HCT116 (cell line): ENCODE results near the gene SEC16B. TPM values are rescaled to one million over a fixed set of nuclear protein-coding genes. Genes with fewer than 3 reads are reported as not detected.

Experiments
- ATAC-seq: fragments of 200-7000 bp; cut with Tn5 transposase; 2 replicates; pipeline ENCODE4 v1.9.1; 2020; ENCODE audit warnings: mild to moderate bottlenecking, moderate library complexity
- BruUV-seq: library from RNA; stranded (reverse); fragments of 400-500 nt; replicated peaks from 2 replicates; lab custom pipeline; 2021; lab: Mats Ljungman, UMichigan
- CTCF ChIA-PET: fragments of 300-600 bp; sonication (Branson Sonifier 250); formaldehyde crosslinking; loops from one replicate; lab custom pipeline; 2021; ENCODE audit warnings: antibody characterized with exemption; lab: Charles Lee
- POLR2A ChIA-PET: fragments of 300-600, 350-600 bp; sonication (Branson Sonifier 250); formaldehyde crosslinking; loops from one replicate; lab custom pipeline; 2021; ENCODE audit warnings: antibody characterized with exemption; lab: Charles Lee
- RAD21 ChIA-PET, 2 experiments: fragments of 300-600 bp; sonication (Branson Sonifier 250); formaldehyde crosslinking; loops; one replicate each; lab custom pipeline; 2023; ENCODE audit warnings: low total read pairs in 2 of 2; ENCODE audit not compliant: uncharacterized antibody in 2 of 2, unreplicated experiment in 2 of 2, low non-redundant PET in 1 of 2; lab: Charles Lee
- DNase-seq: peaks from one replicate; pipeline ENCODE4 v3.0.0-alpha.2; 2010; ENCODE audit warnings: low read depth, low spot score
- H2AFZ ChIP-seq: fragments of 200-600 bp; shearing (Covaris generic), sonication (generic); 2 replicates; pipeline ENCODE4 v1.6.1; 2017; ENCODE audit warnings: low read depth, mixed run types, mixed read lengths, antibody characterized with exemption, low read length; ENCODE audit not compliant: poor library complexity, severe bottlenecking
- H3K27ac ChIP-seq: 2 replicates; pipeline ENCODE4 v1.5.1; 2012; ENCODE audit warnings: low read depth, low read length
- H3K27me3 ChIP-seq: fragments of 200-600 bp; sonication (generic); 2 replicates; pipeline ENCODE4 v1.6.1; 2016; ENCODE audit warnings: mixed run types, low read length, mixed read lengths; ENCODE audit not compliant: insufficient read depth
- H3K36me3 ChIP-seq, 2 experiments: fragments of 200-500 bp in 1 of 2; fragments of 200-600 bp in 1 of 2; sonication (Bioruptor generic) in 1 of 2; sonication (generic) in 1 of 2; 2 replicates each; pipeline versions ENCODE4 v1.5.1 to v1.6.1; 2014 to 2016; ENCODE audit warnings: low read length in 2 of 2, inconsistent platforms in 1 of 2, mixed read lengths in 1 of 2, mixed run types in 1 of 2; ENCODE audit not compliant: insufficient read depth in 2 of 2, control insufficient read depth in 1 of 2
- H3K4me1 ChIP-seq, 2 experiments: fragments of 200-600 bp in 1 of 2; sonication (generic) in 1 of 2; 2 replicates each; pipeline versions ENCODE4 v1.5.1 to v1.6.1; 2012 to 2017; ENCODE audit warnings: low read length in 2 of 2, inconsistent platforms in 1 of 2, mild to moderate bottlenecking in 1 of 2, mixed read lengths in 1 of 2, mixed run types in 1 of 2, moderate library complexity in 1 of 2; ENCODE audit not compliant: insufficient read depth in 2 of 2, control insufficient read depth in 1 of 2
- H3K4me2 ChIP-seq: fragments of 200-600 bp; sonication (generic); 2 replicates; pipeline ENCODE4 v1.6.1; 2017; ENCODE audit warnings: mixed run types, low read length, mixed read lengths
- H3K4me3 ChIP-seq, 2 experiments: fragments of 200-600 bp in 1 of 2; sonication (generic) in 1 of 2; replicated peaks in 1 of 2; 2 replicates each; pipeline ENCODE4 v1.5.1; 2011 to 2016; ENCODE audit warnings: low read length in 2 of 2, control low read depth in 1 of 2, low read depth in 1 of 2, mild to moderate bottlenecking in 1 of 2, mixed read lengths in 1 of 2, mixed run types in 1 of 2
- H3K79me2 ChIP-seq: fragments of 200-600 bp; sonication (generic); 2 replicates; pipeline ENCODE4 v1.6.1; 2017; ENCODE audit warnings: mild to moderate bottlenecking, mixed run types, low read length, moderate library complexity, mixed read lengths; ENCODE audit not compliant: insufficient read depth
- H3K9ac ChIP-seq: fragments of 200-600 bp; sonication (generic); 2 replicates; pipeline ENCODE4 v1.6.1; 2016; ENCODE audit warnings: low read length, mixed read lengths
- H3K9me2 ChIP-seq: fragments of 200-600 bp; sonication (generic), shearing (Covaris generic); 2 replicates; pipeline ENCODE4 v1.6.1; 2017; ENCODE audit warnings: mixed run types, mild to moderate bottlenecking, moderate library complexity; ENCODE audit not compliant: insufficient read depth
- H3K9me3 ChIP-seq, 2 experiments: fragments of 200-500 bp in 1 of 2; fragments of 200-600 bp in 1 of 2; sonication (Bioruptor generic) in 1 of 2; sonication (generic) in 1 of 2; 2 replicates each; pipeline ENCODE4 v1.6.1; 2014 to 2017; ENCODE audit warnings: low read length in 2 of 2, mixed read lengths in 2 of 2, inconsistent platforms in 1 of 2, low read depth in 1 of 2, mild to moderate bottlenecking in 1 of 2, mixed run types in 1 of 2, moderate library complexity in 1 of 2; ENCODE audit not compliant: control insufficient read depth in 1 of 2, insufficient read depth in 1 of 2
- H4K20me1 ChIP-seq: fragments of 200-600 bp; sonication (generic), shearing (Covaris generic); 2 replicates; pipeline ENCODE4 v1.6.1; 2017; ENCODE audit warnings: mixed run types, mild to moderate bottlenecking, moderate library complexity; ENCODE audit not compliant: insufficient read depth
- CEBPB ChIP-seq: IDR thresholded peaks from 2 replicates; pipeline ENCODE4 v1.6.1; 2012; ENCODE audit warnings: low read depth
- ELF1 ChIP-seq: IDR thresholded peaks from 2 replicates; pipeline ENCODE4 v1.6.1; 2012; ENCODE audit warnings: low read depth, borderline replicate concordance
- EZH2 ChIP-seq: fragments of 200-600 bp; sonication (generic); IDR thresholded peaks from 2 replicates; pipeline ENCODE4 v1.6.1; 2017; ENCODE audit warnings: antibody characterized with exemption, mixed run types
- POLR2A ChIP-seq: IDR thresholded peaks from 2 replicates; pipeline ENCODE4 v1.7.0; 2011; ENCODE audit warnings: borderline replicate concordance; ENCODE audit not compliant: insufficient read depth, insufficient read length; ENCODE audit errors: extremely low read depth
- SRF ChIP-seq: IDR thresholded peaks from 2 replicates; pipeline ENCODE4 v1.6.1; 2012; ENCODE audit warnings: low read depth
- TCF7L2 ChIP-seq: IDR thresholded peaks from 2 replicates; pipeline ENCODE4 v1.7.0; 2011; ENCODE audit warnings: borderline replicate concordance, inconsistent platforms; ENCODE audit not compliant: insufficient read depth, insufficient read length; ENCODE audit errors: extremely low read depth
- ZFX ChIP-seq: fragments of 450-650 bp; IDR thresholded peaks from 2 replicates; pipeline ENCODE4 v1.6.1; 2017
- intact Hi-C: fragments of 100-400 bp; cut with micrococcal nuclease; formaldehyde crosslinking; loops from 2 replicates; pipeline ENCODE4 v1.10.0; 2022
- total RNA-seq: library from RNA; stranded (reverse); gene quantifications from one replicate; pipeline ENCODE4 v1.2.1, GENCODE V29; 2021; ENCODE audit not compliant: unreplicated experiment
- TF ChIP-seq, protein P1 (sequence below): IDR thresholded peaks from 2 replicates; pipeline ENCODE4 v1.6.1; 2012
- TF ChIP-seq, protein P2 (sequence below): IDR thresholded peaks from 2 replicates; pipeline ENCODE4 v1.6.1; 2012
- TF ChIP-seq, protein P3 (sequence below), 3 experiments: fragments of 200-600 bp in 1 of 3; sonication (generic) in 1 of 3; IDR thresholded peaks in 2 of 3; conservative IDR thresholded peaks in 1 of 3; 2 replicates each; pipeline ENCODE4 v1.5.1; 2012 to 2017; ENCODE audit warnings: low read depth in 2 of 3, low read length in 2 of 3, antibody characterized with exemption in 1 of 3, borderline replicate concordance in 1 of 3, control low read depth in 1 of 3, mild to moderate bottlenecking in 1 of 3, mixed read lengths in 1 of 3, mixed run types in 1 of 3, moderate library complexity in 1 of 3; ENCODE audit not compliant: insufficient read depth in 1 of 3
- TF ChIP-seq, protein P4 (sequence below): IDR thresholded peaks from 2 replicates; pipeline ENCODE4 v1.6.1; 2011; ENCODE audit warnings: mild to moderate bottlenecking, low read length, moderate library complexity; ENCODE audit not compliant: insufficient replicate concordance; ENCODE audit errors: extremely low read depth
- TF ChIP-seq, protein P5 (sequence below): IDR thresholded peaks from 2 replicates; pipeline ENCODE4 v1.6.1; 2012; ENCODE audit warnings: low read depth

SEC16B gene
- total RNA-seq, 1 experiment from 2014 or later = 1.2 TPM

DNA sequence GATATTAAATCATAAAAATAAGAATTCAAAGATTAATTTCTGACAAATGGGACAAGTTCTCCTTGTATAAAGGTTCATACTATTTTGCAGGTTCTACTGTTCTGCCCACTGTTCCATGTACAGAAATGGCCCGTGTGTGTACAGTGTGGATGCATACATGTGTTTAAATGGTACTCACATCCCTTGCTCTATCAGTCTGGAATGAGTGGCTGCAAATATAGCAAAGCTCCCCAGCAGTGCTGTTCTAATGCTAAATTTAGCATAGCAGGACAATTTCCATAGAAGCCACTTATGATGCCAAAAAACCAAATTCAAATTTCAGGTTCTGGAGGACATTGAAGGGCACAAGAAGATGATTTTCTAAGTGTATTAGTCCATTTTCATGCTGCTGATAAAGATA lies 9.4 kb upstream of the SEC16B start:
- no peaks in the 10 kb centered on the region for H4K20me1 ChIP-seq
- RAD21 ChIA-PET = no interaction called here
- POLR2A ChIA-PET = no interaction called here
- no peak for ATAC-seq
- H3K4me1 ChIP-seq = peaks cover 0 to 10% of the 10 kb centered on the region in 2 experiments; a peak in 2 of 4 replicates
- H3K4me2 ChIP-seq = no peak overlapping the region
- no peaks in the 10 kb centered on the region for H3K9me2 ChIP-seq
- no peaks in the 10 kb centered on the region for H3K36me3 ChIP-seq
- TF ChIP-seq, protein P1, sequence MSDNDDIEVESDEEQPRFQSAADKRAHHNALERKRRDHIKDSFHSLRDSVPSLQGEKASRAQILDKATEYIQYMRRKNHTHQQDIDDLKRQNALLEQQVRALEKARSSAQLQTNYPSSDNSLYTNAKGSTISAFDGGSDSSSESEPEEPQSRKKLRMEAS = no peak
- TF ChIP-seq SRF (no peak), TCF7L2 (no peak), ZFX (no peak), POLR2A (no peak)
- TF ChIP-seq, protein P2, sequence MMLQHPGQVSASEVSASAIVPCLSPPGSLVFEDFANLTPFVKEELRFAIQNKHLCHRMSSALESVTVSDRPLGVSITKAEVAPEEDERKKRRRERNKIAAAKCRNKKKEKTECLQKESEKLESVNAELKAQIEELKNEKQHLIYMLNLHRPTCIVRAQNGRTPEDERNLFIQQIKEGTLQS = no peak
- TF ChIP-seq, all 23 proteins: peak for 0
- H3K9ac ChIP-seq = no peak overlapping the region
- no peak overlapping the region for H3K4me3 ChIP-seq
- H3K27ac ChIP-seq = no peak overlapping the region
- no peak overlapping the region for H2AFZ ChIP-seq
- H3K27me3 ChIP-seq = no peaks in the 10 kb centered on the region
- H3K9me3 ChIP-seq = no peaks in the 10 kb centered on the region
- no TSS peak for BruUV-seq
- CTCF ChIA-PET = no interaction called here
- intact Hi-C loops = no loop called here
- no peaks in the 10 kb centered on the region for H3K79me2 ChIP-seq
- no peak for DNase-seq

DNA sequence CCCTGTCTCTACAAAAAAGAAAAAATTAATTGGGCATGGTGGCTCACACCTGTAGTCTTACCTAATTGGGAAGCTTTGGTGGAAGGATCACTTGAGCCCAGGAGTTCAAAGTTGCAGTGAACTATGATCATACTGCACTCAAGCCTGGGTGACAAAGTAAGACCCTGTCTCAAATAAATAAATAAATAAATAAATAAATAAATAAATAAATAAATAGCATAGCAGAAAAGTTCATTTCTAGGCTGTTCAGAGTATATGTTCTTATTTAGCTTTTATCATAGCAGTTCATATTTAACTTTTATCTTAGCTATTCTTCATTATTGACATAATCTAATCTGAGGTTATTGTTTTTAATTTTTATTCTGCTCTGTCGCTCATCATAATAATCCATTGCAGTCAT lies 8.7 kb upstream of the SEC16B start:
- Histone ChIP-seq H3K4me1 (peaks cover 0 to 10% of the 10 kb centered on the region in 2 experiments; a peak in 2 of 4 replicates), H3K27ac (no peak overlapping the region), H3K79me2 (no peaks in the 10 kb centered on the region), H3K36me3 (no peaks in the 10 kb centered on the region), H3K9me2 (no peaks in the 10 kb centered on the region), H3K4me2 (no peak overlapping the region), H3K27me3 (no peaks in the 10 kb centered on the region), H3K9ac (no peak overlapping the region), H3K4me3 (no peak overlapping the region), H2AFZ (no peak overlapping the region), H4K20me1 (no peaks in the 10 kb centered on the region), H3K9me3 (no peaks in the 10 kb centered on the region)
- BruUV-seq = no TSS peak
- intact Hi-C loops = no loop called here
- no peak for DNase-seq
- ChIA-PET CTCF (interaction anchor here (0.6 kb wide), 1 partner anchor 11 kb away, joined by 3 read pairs; no protein-coding TSS in a partner anchor), RAD21 (no interaction called here), POLR2A (no interaction called here)
- no peak for ATAC-seq
- TF ChIP-seq, protein P3, sequence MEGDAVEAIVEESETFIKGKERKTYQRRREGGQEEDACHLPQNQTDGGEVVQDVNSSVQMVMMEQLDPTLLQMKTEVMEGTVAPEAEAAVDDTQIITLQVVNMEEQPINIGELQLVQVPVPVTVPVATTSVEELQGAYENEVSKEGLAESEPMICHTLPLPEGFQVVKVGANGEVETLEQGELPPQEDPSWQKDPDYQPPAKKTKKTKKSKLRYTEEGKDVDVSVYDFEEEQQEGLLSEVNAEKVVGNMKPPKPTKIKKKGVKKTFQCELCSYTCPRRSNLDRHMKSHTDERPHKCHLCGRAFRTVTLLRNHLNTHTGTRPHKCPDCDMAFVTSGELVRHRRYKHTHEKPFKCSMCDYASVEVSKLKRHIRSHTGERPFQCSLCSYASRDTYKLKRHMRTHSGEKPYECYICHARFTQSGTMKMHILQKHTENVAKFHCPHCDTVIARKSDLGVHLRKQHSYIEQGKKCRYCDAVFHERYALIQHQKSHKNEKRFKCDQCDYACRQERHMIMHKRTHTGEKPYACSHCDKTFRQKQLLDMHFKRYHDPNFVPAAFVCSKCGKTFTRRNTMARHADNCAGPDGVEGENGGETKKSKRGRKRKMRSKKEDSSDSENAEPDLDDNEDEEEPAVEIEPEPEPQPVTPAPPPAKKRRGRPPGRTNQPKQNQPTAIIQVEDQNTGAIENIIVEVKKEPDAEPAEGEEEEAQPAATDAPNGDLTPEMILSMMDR (IDR thresholded peaks at IDR 0.05 in 2 of 3, conservative IDR thresholded peaks at IDR 0.05 in 1 of 3; ENCODE audit: borderline replicate concordance in 1 of 3, insufficient read depth in 1 of 3, low read depth in 2 of 3, low read length in 2 of 3) = no peak
- TF ChIP-seq POLR2A (no peak), CEBPB (no peak), SRF (no peak), EZH2 (no peak), ELF1 (no peak)
- TF ChIP-seq, protein P4, sequence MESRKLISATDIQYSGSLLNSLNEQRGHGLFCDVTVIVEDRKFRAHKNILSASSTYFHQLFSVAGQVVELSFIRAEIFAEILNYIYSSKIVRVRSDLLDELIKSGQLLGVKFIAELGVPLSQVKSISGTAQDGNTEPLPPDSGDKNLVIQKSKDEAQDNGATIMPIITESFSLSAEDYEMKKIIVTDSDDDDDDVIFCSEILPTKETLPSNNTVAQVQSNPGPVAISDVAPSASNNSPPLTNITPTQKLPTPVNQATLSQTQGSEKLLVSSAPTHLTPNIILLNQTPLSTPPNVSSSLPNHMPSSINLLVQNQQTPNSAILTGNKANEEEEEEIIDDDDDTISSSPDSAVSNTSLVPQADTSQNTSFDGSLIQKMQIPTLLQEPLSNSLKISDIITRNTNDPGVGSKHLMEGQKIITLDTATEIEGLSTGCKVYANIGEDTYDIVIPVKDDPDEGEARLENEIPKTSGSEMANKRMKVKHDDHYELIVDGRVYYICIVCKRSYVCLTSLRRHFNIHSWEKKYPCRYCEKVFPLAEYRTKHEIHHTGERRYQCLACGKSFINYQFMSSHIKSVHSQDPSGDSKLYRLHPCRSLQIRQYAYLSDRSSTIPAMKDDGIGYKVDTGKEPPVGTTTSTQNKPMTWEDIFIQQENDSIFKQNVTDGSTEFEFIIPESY = no peak
- TF ChIP-seq, protein P5, sequence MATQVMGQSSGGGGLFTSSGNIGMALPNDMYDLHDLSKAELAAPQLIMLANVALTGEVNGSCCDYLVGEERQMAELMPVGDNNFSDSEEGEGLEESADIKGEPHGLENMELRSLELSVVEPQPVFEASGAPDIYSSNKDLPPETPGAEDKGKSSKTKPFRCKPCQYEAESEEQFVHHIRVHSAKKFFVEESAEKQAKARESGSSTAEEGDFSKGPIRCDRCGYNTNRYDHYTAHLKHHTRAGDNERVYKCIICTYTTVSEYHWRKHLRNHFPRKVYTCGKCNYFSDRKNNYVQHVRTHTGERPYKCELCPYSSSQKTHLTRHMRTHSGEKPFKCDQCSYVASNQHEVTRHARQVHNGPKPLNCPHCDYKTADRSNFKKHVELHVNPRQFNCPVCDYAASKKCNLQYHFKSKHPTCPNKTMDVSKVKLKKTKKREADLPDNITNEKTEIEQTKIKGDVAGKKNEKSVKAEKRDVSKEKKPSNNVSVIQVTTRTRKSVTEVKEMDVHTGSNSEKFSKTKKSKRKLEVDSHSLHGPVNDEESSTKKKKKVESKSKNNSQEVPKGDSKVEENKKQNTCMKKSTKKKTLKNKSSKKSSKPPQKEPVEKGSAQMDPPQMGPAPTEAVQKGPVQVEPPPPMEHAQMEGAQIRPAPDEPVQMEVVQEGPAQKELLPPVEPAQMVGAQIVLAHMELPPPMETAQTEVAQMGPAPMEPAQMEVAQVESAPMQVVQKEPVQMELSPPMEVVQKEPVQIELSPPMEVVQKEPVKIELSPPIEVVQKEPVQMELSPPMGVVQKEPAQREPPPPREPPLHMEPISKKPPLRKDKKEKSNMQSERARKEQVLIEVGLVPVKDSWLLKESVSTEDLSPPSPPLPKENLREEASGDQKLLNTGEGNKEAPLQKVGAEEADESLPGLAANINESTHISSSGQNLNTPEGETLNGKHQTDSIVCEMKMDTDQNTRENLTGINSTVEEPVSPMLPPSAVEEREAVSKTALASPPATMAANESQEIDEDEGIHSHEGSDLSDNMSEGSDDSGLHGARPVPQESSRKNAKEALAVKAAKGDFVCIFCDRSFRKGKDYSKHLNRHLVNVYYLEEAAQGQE = no peak
